ENCODE data around the gene PEPD.

DNA sequence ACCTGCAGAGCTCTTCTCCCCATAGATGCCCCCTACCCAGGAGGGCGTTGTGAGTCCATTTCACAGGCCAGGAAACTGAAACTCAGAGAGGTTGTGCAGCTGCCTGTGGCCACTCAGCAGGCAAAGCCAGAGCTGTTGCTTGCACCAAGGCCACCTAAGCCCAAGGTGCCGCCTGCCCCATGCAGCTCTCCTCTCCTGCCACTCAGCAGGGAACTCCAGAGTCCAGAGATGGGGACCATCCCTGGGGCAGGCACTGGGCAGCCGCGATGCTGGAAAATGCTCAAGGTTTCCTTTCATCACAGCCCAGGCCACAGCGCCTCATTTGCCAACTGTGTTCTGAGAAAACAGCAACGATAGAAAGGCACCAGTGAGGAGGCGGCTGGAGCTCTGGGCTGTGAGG lies 41.0 kb upstream of the PEPD start:
- TF ChIP-seq FOXP2 (optimal IDR thresholded peaks at IDR 0.05; ENCODE audit: borderline replicate concordance, extremely low read depth, extremely low read length, insufficient read depth) (no peak), SIN3A (IDR thresholded peaks at IDR 0.05; ENCODE audit: borderline replicate concordance, insufficient read depth, low read length) (no peak), TAF1 (IDR thresholded peaks at IDR 0.05; ENCODE audit: borderline replicate concordance, insufficient read depth, low read length) (no peak), POLR2AphosphoS5 (IDR thresholded peaks at IDR 0.05; ENCODE audit: low read depth, low read length) (no peak)
- TF ChIP-seq, protein P1, sequence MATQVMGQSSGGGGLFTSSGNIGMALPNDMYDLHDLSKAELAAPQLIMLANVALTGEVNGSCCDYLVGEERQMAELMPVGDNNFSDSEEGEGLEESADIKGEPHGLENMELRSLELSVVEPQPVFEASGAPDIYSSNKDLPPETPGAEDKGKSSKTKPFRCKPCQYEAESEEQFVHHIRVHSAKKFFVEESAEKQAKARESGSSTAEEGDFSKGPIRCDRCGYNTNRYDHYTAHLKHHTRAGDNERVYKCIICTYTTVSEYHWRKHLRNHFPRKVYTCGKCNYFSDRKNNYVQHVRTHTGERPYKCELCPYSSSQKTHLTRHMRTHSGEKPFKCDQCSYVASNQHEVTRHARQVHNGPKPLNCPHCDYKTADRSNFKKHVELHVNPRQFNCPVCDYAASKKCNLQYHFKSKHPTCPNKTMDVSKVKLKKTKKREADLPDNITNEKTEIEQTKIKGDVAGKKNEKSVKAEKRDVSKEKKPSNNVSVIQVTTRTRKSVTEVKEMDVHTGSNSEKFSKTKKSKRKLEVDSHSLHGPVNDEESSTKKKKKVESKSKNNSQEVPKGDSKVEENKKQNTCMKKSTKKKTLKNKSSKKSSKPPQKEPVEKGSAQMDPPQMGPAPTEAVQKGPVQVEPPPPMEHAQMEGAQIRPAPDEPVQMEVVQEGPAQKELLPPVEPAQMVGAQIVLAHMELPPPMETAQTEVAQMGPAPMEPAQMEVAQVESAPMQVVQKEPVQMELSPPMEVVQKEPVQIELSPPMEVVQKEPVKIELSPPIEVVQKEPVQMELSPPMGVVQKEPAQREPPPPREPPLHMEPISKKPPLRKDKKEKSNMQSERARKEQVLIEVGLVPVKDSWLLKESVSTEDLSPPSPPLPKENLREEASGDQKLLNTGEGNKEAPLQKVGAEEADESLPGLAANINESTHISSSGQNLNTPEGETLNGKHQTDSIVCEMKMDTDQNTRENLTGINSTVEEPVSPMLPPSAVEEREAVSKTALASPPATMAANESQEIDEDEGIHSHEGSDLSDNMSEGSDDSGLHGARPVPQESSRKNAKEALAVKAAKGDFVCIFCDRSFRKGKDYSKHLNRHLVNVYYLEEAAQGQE (IDR thresholded peaks at IDR 0.05; ENCODE audit: insufficient read depth in 1 of 2, low read depth in 2 of 2, low read length in 2 of 2): no peak

All from PFSK-1 (cell line).